HPDE6-E6E7 (cell line): ENCODE data around the gene TIMELESS.
"Not testable (repeated sequence)": the region's sequence is repeated elsewhere in the genome, so short reads cannot be mapped to it uniquely, and the experiment has no call there.

ENCODE experiments used
- DNase-seq: peaks from one replicate; pipeline ENCODE4 v3.0.0; 2011; ENCODE audit warnings: missing footprints; ENCODE audit errors: extremely low spot score

The TIMELESS gene

DNA sequence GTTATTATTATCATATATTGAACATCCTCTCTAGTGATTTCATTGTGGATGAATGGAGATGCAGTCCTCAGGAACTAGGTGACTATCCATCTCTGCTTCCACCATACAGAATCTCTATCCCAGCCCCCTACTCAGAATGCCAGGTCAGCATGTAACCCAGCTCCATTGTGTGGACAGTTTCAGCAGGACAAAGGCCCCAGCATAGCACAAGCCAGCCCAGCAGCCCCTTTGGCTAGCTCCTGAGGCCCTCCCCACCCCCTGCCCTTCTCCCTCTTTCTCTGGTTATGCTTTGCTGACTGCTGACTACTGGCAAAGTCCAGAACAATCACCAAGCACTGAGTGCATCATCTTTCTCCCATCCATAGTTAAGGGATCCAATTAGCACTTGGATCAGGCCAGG is 13.3 kb upstream of the TIMELESS start:
- DNase-seq: no peak

- peak; percentile 58 for DNase-seq
Measured at GRCh38 chr12:56461235-56462159, 12.3 kb upstream of the TIMELESS start.

GRCh38 chr12:56457817-56458216 is 8.6 kb upstream of the TIMELESS start:
- DNase-seq: no peak

GRCh38 chr12:56454557-56454956 is 5.3 kb upstream of the TIMELESS start, which contains the start of gene MIP:
TSS of gene MIP (minus strand) at chr12:56454657. CDS start at chr12:56454613, 44 bp downstream.
- DNase-seq: no peak

GRCh38 chr12:56451147-56451546 is 1.9 kb upstream of the TIMELESS start:
- DNase-seq: no peak

- no peak for DNase-seq
Measured at GRCh38 chr12:56450241-56450640, 1.0 kb upstream of the TIMELESS start.

DNA sequence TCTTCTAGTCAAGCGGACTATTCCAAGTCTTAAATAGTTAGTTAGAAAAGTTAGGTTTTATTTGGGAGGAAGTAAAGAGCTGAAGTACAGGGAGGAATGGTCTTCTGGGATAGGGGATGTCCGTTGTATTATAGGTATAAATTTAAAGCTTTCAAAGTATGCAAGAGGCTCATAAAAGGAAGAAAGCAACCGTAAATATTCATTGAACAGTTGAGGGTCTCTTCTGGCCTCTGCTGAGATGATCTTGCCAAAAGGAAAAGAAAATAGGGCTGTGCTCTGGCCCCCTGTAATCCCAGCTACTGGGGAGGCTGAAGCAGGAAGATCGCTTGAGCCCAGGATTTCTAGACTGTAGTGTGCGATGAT is 377 bp upstream of the TIMELESS start:
- no peak for DNase-seq

DNA sequence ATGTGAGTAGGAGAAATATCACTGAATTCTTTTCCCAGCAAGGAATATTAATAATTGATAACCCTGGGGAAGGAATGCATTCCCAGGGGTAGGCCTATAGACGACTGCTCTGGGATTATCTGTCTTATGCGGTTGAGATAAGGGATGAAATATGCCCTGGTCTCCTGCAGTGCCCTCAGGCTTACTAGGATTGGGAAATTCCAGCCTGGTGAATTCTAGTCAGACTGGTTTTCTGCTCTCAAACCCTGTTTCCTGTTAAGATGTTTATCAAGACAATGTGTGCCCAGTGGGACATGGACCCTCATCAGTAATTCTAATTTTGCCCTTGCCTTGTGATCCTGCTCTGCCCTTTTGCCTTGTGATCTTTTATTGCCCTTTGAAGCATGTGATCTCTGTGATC is 6.0 kb downstream of the TIMELESS start:
- DNase-seq: not testable (repeated sequence)

DNA sequence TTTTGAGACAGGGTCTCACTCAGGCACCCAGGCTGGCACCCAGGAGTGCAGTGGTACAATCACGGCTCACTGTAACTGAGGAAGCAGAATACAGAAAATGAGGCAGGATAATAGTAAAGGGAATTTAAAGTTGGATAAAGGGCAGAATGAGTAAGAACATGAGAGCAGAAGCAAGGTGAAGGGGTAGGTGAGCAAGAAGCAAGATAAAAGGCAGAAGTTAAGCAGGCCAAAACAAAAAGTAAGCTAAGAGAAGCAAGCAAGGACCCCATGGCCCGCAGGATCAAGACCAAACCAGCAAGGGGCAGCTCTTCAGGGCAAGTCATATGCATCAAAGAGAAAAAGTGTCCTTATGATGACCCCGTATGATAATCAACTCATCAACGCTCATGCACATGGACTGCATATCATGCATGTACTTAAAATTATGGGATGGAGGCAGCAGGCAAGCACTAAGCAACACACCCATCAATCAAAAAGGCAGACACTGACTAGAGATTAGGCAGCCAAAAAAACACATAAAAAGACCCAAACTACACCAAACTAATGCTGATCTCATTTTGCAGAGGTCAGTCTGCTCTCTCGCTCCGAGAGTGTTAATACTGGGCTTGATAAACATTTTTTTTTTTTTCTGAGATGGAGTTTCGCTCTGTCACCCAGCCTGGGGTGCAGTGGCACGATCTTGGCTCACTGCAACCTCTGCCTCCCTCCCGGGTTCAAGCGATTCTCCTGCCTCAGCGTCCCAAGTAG is 11.6 kb downstream of the TIMELESS start:
- no peak for DNase-seq

GRCh38 chr12:56434828-56435227 is 14.4 kb downstream of the TIMELESS start:
- no peak for DNase-seq

GRCh38 chr12:56431850-56432249 is 17.4 kb downstream of the TIMELESS start:
- DNase-seq: no peak

GRCh38 chr12:56431288-56431687 is 17.9 kb downstream of the TIMELESS start:
- no peak for DNase-seq

DNA sequence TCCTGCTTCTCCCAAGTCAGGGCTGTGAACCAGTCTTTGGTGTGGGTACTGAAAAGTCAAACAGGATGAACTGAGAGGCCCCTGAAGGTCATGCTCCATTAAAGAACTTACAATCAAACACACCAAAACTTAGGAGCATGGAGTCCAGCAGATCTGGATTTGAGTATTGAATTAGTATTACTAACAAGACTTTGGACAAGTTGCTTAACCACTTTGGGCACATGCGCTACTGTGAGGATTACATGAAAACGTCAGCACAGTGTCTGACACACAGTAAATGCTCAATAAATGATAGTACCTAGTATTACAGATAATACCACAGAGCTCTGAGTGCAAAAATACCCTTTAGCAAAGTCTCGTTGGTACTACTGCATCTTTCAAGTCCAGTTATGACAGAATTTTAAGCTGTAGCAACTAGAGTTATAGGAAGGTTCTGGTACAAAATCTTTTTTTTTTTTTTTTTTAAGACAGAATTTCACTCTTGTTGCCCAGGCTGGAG is 23.2 kb downstream of the TIMELESS start:
- no peak for DNase-seq

DNA sequence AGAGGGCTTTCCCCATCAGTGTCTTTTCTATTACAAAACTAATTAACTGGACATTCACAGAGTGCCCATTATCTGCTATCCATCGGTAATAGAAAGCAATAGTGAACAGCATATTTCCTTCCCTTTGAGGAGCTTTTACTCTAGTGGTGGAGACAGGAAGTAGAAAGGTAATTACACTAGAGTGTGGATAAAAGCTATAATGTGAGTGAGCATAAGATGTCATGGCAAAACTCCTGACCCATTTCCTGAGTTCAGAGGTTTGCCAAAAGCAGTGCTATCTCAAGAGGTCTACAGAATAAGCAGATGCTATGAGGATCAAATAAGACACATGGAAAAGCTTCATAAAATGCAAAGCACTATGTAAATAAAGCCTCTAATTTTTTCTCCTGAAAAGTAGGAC is 24.0 kb downstream of the TIMELESS start:
- DNase-seq: no peak

DNA sequence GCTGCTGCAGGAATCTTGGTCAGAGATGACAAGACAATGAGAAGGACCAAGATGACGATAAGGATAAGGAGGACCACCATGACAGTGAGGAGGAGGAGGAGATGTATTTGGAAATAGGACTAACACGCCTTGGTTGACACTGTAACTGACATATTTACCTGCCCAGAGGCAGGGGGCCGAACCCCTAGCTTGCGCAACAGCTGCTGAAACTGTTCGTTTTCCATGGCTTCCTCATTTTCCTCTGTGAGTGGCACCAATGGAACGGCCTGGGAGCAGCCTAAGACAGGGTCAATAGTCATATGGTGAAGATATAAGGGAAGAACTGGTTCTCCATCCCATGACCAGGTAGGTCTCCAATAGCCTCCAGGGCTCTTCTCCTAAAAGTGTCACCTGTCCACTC is 28.8 kb downstream of the TIMELESS start:
- no peak for DNase-seq

DNA sequence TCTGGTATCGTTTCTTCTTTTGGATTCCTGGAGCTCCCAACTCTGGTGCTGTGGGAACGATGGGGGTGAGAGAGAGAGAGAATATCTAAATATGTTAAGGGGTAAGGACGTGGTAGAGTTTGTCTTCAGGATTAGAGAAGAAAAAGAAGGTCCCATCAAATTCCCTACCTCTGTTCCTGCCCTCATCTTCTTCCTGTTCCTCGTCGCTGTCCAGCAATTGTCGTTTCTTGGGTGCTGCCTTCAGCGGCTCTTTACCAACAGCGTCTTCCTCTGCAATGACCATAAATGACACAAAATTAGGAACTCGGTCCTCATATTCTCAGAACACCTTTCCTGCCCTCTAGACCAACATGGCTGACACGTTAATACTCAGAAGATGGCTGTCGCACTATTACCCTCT is 31.5 kb downstream of the TIMELESS start:
- DNase-seq: no peak

DNA sequence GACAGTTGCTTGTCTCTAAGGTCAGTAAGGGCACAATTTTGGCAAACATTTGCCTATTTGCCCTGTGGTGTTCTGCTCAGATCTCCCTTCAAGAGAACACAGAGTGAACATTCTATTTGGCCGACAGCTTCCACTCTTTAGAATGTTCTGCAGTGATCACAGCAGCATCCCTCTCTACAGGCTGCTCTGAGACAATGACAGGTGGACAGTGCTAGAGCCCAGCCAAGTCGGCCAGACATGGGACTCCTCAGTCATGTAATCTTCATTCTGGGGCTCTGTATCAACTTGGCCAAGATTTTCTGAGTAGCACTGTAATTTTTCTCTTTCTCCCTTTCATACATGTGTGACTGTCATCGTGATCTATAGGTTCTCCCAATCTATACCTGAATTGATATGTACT is 34.8 kb downstream of the TIMELESS start:
- DNase-seq: no peak

DNA sequence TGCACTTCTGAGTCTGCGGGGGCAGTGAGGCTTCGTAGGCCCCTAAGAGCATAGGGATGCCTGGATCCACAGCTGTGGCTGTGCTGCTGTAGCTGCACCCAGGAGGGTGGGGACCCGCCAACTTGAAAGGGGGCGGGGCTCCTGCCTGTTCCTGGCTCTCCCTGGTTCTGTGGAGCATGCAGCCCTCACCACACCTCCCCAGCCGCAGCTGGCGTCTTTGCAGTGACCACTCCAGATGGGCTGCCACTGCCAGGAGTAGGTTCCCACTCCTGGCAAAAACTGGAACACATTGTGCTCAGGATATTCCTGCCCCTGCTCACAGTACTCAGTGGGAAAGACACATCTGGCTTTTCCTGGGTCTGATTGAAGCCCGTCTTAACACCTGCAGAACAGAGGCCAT is 35.8 kb downstream of the TIMELESS start:
- DNase-seq: no peak

GRCh38 chr12:56411781-56412639 is 37.2 kb downstream of the TIMELESS start:
- no peak for DNase-seq

DNA sequence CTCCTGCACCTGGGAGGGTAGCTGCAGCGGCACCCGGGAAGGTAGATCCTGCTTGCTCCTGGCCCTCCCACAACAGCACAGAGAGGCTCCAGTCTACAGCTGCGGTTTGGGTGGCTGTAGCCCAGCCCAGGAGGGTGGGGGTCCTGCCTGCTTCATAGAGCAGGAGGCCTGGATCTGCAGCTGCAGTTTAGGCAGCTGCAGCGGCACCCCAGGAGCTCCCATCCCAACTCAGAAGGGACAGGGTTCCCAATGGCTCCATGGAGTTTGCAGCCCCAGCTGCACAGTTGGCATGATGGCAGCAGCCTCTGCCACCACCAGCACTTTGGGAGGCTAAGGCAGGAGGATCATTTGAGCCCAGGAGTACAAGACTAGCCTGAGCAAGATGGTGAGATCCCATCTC is 38.5 kb downstream of the TIMELESS start:
- DNase-seq: no peak

GRCh38 chr12:56408799-56409417 is 40.3 kb downstream of the TIMELESS start:
- DNase-seq: no peak
